Cardiac muscle cell (in vitro differentiated cells and primary cell): ENCODE results near the gene ASB15. TPM values are rescaled to one million over a fixed set of nuclear protein-coding genes. Genes with fewer than 3 reads are reported as not detected.

ENCODE experiments used
- DNase-seq, 2 donors: peaks; one replicate each; pipeline versions ENCODE4 v3.0.0 to v3.0.0-alpha.2; 2010 to 2017; ENCODE audit warnings: low read depth in 1 of 2, low spot score in 1 of 2
- H3K27ac ChIP-seq: fragments of 200-600 bp; sonication (generic); 2 replicates; pipeline ENCODE4 v1.5.1; 2016
- H3K27me3 ChIP-seq: fragments of 200-600 bp; sonication (generic); 2 replicates; pipeline ENCODE4 v1.6.0; 2016; ENCODE audit warnings: control low read depth
- H3K36me3 ChIP-seq: fragments of 200-600 bp; sonication (generic); 2 replicates; pipeline ENCODE4 v1.5.1; 2016; ENCODE audit warnings: control low read depth
- H3K4me1 ChIP-seq: fragments of 200-600 bp; sonication (generic); 2 replicates; pipeline ENCODE4 v1.8.1; 2017; ENCODE audit warnings: low read depth, mild to moderate bottlenecking, mixed run types
- H3K4me3 ChIP-seq: fragments of 200-600 bp; sonication (generic); 2 replicates; pipeline ENCODE4 v1.5.1; 2016; ENCODE audit warnings: mild to moderate bottlenecking
- H3K9me3 ChIP-seq: fragments of 200-600 bp; sonication (generic); 2 replicates; pipeline ENCODE4 v1.5.1; 2017; ENCODE audit warnings: low read depth, mild to moderate bottlenecking, control low read depth
- CTCF ChIP-seq: IDR thresholded peaks from 2 replicates; pipeline ENCODE4 v1.5.1; 2012; ENCODE audit warnings: low read depth, mild to moderate bottlenecking, low read length
- polyA plus RNA-seq: library from polyadenylated mRNA; unstranded; fragments of >200 nt; fragmentation: Nextera tagmentation; extraction: Ambion mirVana; gene quantifications from 2 replicates; pipeline ENCODE4 v1.2.1, GENCODE V29; 2016
- total RNA-seq: library from RNA; depleted of rRNA; stranded (reverse); fragments of >200 nt; gene quantifications from 2 replicates; pipeline ENCODE4 v1.2.3, GENCODE V29; 2016

ASB15 gene
- total and polyA plus RNA-seq, 2 experiments from 2014 or later: not detected

DNA sequence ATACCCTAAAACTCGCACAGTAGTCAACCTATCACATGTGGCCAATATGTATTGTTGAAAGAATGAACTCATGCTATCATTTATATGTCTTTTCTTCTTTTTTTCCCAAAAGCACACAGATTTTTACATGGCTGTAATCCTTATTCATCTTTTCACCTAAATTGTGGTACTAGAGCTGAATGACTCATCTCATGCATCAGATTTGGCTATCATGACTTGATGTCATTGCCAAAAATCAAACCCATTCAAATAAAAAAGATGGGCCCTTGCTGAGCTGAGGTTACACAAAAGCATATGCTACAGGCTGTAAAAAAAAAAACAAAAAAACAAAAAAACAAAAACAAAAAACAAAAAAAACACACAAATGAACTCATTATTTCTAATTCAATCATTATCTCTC, 50.8 kb downstream of the ASB15 start:
- Histone ChIP-seq H3K27me3 (no peaks in the 10 kb centered on the region), H3K4me1 (no peaks in the 10 kb centered on the region)

GRCh38 chr7:123653162-123653561, 51.5 kb downstream of the ASB15 start:
- peaks cover 2% of the 10 kb centered on the region for H3K4me1 ChIP-seq
- no peak for TF ChIP-seq CTCF
- DNase-seq: no peak
- no peak overlapping the region for H3K27ac ChIP-seq
- no peak overlapping the region for H3K4me3 ChIP-seq
- H3K27me3 ChIP-seq: no peaks in the 10 kb centered on the region
- H3K36me3 ChIP-seq: no peaks in the 10 kb centered on the region
- H3K9me3 ChIP-seq: no peaks in the 10 kb centered on the region

More for the DNA sequence above, 50.8 kb downstream of the ASB15 start:
- DNase-seq: no peak
- H3K36me3 ChIP-seq: no peaks in the 10 kb centered on the region
- no peak overlapping the region for H3K27ac ChIP-seq
- TF ChIP-seq CTCF: no peak
- H3K9me3 ChIP-seq: no peaks in the 10 kb centered on the region
- no peak overlapping the region for H3K4me3 ChIP-seq

GRCh38 chr7:123655614-123656013, 54.0 kb downstream of the ASB15 start, which contains the start of gene LMOD2:
LMOD2 (plus strand) TSS chr7:123655866; CDS start chr7:123655964, 98 bp downstream.
- peak in 1 of 2 donors; percentile 66 for DNase-seq
- Histone ChIP-seq H3K9me3 (no peaks in the 10 kb centered on the region), H3K27ac (peak within 1 kb of the TSS; percentile 90), H3K36me3 (no peaks in the 10 kb centered on the region), H3K4me3 (peak within 1 kb of the TSS; percentile 16), H3K4me1 (peaks cover 27% of the 10 kb centered on the region), H3K27me3 (no peaks in the 10 kb centered on the region)
- TF ChIP-seq CTCF: no peak

DNA sequence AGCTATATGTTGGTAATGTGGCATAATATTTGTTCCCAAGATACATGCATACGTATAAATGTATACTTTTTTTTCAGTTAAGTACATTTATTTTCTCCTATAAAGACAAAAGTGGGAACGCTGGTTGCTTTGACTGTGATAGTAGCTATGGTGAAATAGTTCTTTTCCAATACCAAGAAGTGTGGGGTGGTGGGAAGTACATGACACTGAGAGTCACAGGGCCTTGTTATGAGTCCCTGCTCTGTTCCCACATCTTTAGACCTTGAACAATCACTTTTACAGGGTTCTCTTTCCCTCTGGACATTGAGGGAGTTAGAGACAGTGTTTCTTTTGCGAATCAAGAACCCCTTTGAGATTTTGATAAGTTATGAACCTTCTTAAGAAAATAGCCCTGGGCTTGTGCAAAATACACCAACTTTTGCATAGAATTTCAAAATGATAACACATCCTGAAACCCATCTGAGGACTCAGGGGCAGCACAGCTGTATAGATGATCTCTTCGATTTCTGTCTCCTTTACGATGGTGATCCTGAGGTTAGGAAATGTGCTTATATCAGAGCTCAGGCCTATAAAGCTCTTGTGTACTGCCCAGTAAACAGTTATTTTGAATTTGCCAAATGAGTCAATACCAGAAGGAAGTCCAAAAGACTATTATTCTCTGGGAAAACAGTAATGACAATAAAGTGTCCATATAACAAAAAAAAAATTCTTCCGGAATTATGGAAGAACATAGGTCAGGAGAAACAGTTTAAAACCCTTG, 55.1 kb downstream of the ASB15 start:
- H3K36me3 ChIP-seq: no peaks in the 10 kb centered on the region
- H3K4me1 ChIP-seq: peaks cover 33% of the 10 kb centered on the region
- H3K9me3 ChIP-seq: no peaks in the 10 kb centered on the region
- no peaks in the 10 kb centered on the region for H3K27me3 ChIP-seq
- peak overlapping the region; percentile 16 for H3K4me3 ChIP-seq
- no peak for TF ChIP-seq CTCF
- no peak for DNase-seq
- peak overlapping the region; percentile 90 for H3K27ac ChIP-seq

DNA sequence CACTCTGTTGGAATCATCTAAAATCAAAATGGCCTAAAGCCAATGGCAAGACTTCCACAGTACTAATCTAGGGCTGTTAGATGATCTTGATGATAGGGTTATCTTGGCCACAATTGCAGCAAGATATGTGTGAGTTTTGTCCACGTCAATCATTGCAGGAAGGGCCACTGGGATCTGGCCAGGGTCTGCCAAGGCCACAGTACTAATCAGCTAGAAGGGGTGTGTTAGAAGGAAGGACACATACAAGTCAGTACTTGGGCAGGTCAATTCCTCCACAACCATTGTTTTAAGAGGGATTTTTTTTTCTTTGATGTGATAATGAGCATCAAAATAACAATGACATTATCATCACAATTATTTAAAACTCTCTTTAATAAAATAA, 55.7 kb downstream of the ASB15 start:
- Histone ChIP-seq H3K9me3 (no peaks in the 10 kb centered on the region), H3K36me3 (no peaks in the 10 kb centered on the region), H3K27me3 (no peaks in the 10 kb centered on the region), H3K4me1 (peaks cover 33% of the 10 kb centered on the region), H3K27ac (peak overlapping the region; percentile 90), H3K4me3 (peak overlapping the region; percentile 16)
- TF ChIP-seq CTCF: no peak
- no peak for DNase-seq
